Measurements from ENCODE around the gene CSH2. TPM values are rescaled to one million over a fixed set of nuclear protein-coding genes. Genes with fewer than 3 reads are reported as not detected.
"Not testable (repeated sequence)": the region's sequence is repeated elsewhere in the genome, so short reads cannot be mapped to it uniquely, and the experiment has no call there.

The CSH2 gene
- total RNA-seq, 1 donor from 2014 or later = not detected

DNA sequence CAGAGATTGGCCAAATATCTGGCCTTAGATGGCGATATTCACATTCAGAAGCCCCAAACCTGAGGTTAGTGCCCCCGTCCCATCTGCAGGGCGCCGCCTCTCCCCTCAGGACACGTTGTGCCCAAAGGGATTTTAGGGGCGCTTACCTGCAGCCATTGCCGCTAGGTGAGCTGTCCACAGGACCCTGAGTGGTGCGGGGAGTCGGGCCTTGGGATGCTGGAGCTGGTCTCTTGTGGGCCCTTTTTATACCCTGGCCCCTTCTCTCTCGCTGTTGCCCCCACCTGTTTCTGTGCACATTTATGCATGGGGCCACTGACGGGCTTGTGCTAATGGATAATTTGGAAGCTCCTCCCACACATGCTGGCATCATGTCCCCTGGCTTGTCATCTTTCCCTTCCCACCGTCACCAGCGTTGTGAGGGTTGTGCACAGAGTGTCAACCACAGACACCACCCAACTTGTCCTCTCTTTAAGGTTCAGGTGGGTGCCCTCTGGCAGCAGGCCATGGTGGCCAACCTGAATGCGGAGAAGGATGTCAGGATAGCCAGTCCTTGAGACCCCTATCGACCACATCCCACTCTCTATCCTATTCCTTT, 37.7 kb upstream of the CSH2 start, which contains the start of gene CSHL1:
Gene CSHL1, minus strand, starts transcription at position 218 of the 595 bp plus-strand sequence. Its CDS starts 62 bp downstream, at position 156.
- Mint-ChIP-seq H3K36me3 (ENCODE audit: low read depth) (no peaks in the 10 kb centered on the region), H3K4me1 (ENCODE audit: low read depth) (peaks cover 4% of the 10 kb centered on the region), H3K9me3 (no peaks in the 10 kb centered on the region), H3K4me3 (ENCODE audit: low read depth) (no peak within 1 kb of the TSS), H3K27me3 (ENCODE audit: low read depth) (peaks cover 20% of the 10 kb centered on the region), H3K27ac (no peak within 1 kb of the TSS)
- intact Hi-C loops (cut with micrococcal nuclease) = no loop called here
- DNase-seq (ENCODE audit: low spot score) = no peak

- H3K4me1 Mint-ChIP-seq (ENCODE audit: low read depth) = peaks cover 4% of the 10 kb centered on the region
- H3K4me3 Mint-ChIP-seq (ENCODE audit: low read depth) = no peak overlapping the region
- no peaks in the 10 kb centered on the region for H3K9me3 Mint-ChIP-seq
- peaks cover 16% of the 10 kb centered on the region for H3K27me3 Mint-ChIP-seq (ENCODE audit: low read depth)
- no peak overlapping the region for H3K27ac Mint-ChIP-seq
- no peak for DNase-seq (ENCODE audit: low spot score)
- no peaks in the 10 kb centered on the region for H3K36me3 Mint-ChIP-seq (ENCODE audit: low read depth)
- intact Hi-C loops (cut with micrococcal nuclease) = no loop called here
Observed at GRCh38 chr17:63910096-63910495, 36.6 kb upstream of the CSH2 start.

DNA sequence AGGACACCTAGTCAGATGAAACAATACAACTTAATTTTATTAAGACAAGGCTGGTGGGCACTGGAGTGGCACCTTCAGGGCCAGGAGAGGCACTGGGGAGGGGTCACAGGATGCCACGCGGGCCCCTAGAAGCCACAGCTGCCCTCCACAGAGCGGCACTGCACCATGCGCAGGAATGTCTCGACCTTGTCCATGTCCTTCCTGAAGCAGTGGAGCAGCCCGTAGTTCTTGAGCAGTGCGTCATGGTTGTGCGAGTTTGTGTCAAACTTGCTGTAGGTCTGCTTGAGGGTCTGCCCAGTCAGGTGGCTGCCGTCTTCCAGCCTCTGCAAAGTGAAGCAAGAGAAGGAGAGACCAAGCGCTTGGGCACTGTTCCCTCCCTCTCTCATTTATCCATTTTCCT, 36.1 kb upstream of the CSH2 start:
- H3K9me3 Mint-ChIP-seq; H3K36me3 Mint-ChIP-seq (ENCODE audit: low read depth); DNase-seq (ENCODE audit: low spot score); intact Hi-C loops (cut with micrococcal nuclease); H3K4me3 Mint-ChIP-seq (ENCODE audit: low read depth); H3K4me1 Mint-ChIP-seq (ENCODE audit: low read depth); H3K27ac Mint-ChIP-seq: not testable (repeated sequence)
- peaks cover 16% of the 10 kb centered on the region for H3K27me3 Mint-ChIP-seq (ENCODE audit: low read depth)

DNA sequence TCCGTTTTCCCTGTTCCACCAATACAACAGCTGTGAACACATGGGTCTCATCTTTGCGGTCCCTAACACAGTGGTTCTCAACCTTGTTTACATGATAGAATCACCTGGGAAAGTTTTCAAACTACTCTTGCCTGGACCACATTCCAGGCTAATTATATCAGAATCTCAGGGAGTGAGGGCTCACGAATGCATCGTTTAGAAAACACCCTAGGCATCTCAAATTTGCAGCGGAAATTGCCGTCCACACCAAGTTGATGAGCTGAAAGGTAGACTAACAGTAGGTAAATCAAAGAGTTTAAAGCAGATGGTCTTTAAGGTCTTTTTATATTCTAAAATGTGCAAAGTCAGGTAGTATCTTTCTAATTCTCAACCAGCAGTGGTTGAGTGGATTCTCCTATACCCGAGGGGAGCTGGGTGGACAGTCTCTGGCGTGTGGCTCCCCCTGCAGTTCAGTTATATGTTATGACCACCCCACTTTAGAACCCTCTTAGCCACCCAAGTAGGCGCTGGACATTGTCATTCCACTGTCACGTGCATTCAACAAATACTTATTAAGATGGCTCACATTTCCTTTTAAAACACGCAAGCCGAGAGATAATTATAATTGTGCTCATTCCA, 33.8 kb upstream of the CSH2 start:
- peaks cover 18% of the 10 kb centered on the region for H3K27me3 Mint-ChIP-seq (ENCODE audit: low read depth)
- DNase-seq (ENCODE audit: low spot score); intact Hi-C loops (cut with micrococcal nuclease); H3K27ac Mint-ChIP-seq; H3K9me3 Mint-ChIP-seq; H3K4me1 Mint-ChIP-seq (ENCODE audit: low read depth); H3K4me3 Mint-ChIP-seq (ENCODE audit: low read depth); H3K36me3 Mint-ChIP-seq (ENCODE audit: low read depth): not testable (repeated sequence)

- H3K27ac Mint-ChIP-seq; H3K9me3 Mint-ChIP-seq; H3K36me3 Mint-ChIP-seq (ENCODE audit: low read depth); H3K4me1 Mint-ChIP-seq (ENCODE audit: low read depth); H3K4me3 Mint-ChIP-seq (ENCODE audit: low read depth); intact Hi-C loops (cut with micrococcal nuclease); DNase-seq (ENCODE audit: low spot score): not testable (repeated sequence)
- H3K27me3 Mint-ChIP-seq (ENCODE audit: low read depth) = peaks cover 21% of the 10 kb centered on the region
Observed at GRCh38 chr17:63904796-63905195, 31.3 kb upstream of the CSH2 start.

GRCh38 chr17:63903787-63904201, 30.3 kb upstream of the CSH2 start:
- H3K4me1 Mint-ChIP-seq (ENCODE audit: low read depth) = peaks cover 10% of the 10 kb centered on the region
- peaks cover 14% of the 10 kb centered on the region for H3K27me3 Mint-ChIP-seq (ENCODE audit: low read depth)
- H3K9me3 Mint-ChIP-seq; H3K4me3 Mint-ChIP-seq (ENCODE audit: low read depth); H3K27ac Mint-ChIP-seq; H3K36me3 Mint-ChIP-seq (ENCODE audit: low read depth); DNase-seq (ENCODE audit: low spot score); intact Hi-C loops (cut with micrococcal nuclease): not testable (repeated sequence)

DNA sequence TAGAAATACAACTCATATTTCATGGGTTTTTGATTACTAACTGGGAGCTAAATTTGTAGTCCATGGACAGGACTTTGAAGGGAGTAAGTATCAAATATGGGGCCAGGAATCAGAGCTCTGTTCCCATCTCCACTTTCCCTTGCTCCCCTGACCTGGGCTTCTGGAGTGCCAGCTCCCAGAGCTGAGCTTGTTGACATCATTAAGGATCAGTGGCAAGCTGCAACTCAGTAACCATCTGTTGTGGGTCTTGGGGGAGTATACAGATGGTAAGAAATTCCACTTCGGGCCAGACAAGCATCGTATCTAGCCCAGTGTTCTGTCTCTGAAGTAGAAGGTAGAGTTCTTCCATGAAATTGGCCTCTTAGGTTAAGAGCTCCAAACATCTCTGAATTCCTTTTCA, 28.5 kb upstream of the CSH2 start:
- not testable (repeated sequence) for DNase-seq (ENCODE audit: low spot score); H3K9me3 Mint-ChIP-seq

GRCh38 chr17:63898899-63899798, 25.7 kb upstream of the CSH2 start:
- H3K27ac Mint-ChIP-seq; H3K4me3 Mint-ChIP-seq (ENCODE audit: low read depth); H3K36me3 Mint-ChIP-seq (ENCODE audit: low read depth); DNase-seq (ENCODE audit: low spot score); H3K27me3 Mint-ChIP-seq (ENCODE audit: low read depth); H3K9me3 Mint-ChIP-seq; intact Hi-C loops (cut with micrococcal nuclease): not testable (repeated sequence)
- H3K4me1 Mint-ChIP-seq (ENCODE audit: low read depth) = peaks cover 10% of the 10 kb centered on the region

More for the DNA sequence above, 28.5 kb upstream of the CSH2 start:
- H3K27ac Mint-ChIP-seq; H3K36me3 Mint-ChIP-seq (ENCODE audit: low read depth); H3K27me3 Mint-ChIP-seq (ENCODE audit: low read depth); H3K4me3 Mint-ChIP-seq (ENCODE audit: low read depth); intact Hi-C loops (cut with micrococcal nuclease): not testable (repeated sequence)
- H3K4me1 Mint-ChIP-seq (ENCODE audit: low read depth) = peaks cover 10% of the 10 kb centered on the region

- H3K36me3 Mint-ChIP-seq (ENCODE audit: low read depth); intact Hi-C loops (cut with micrococcal nuclease); H3K9me3 Mint-ChIP-seq; DNase-seq (ENCODE audit: low spot score); H3K27ac Mint-ChIP-seq; H3K4me3 Mint-ChIP-seq (ENCODE audit: low read depth); H3K4me1 Mint-ChIP-seq (ENCODE audit: low read depth): not testable (repeated sequence)
- H3K27me3 Mint-ChIP-seq (ENCODE audit: low read depth) = peaks cover 21% of the 10 kb centered on the region
Observed at GRCh38 chr17:63896524-63897354, 23.3 kb upstream of the CSH2 start, which contains the start of gene CSH1. TSS of gene CSH1 (minus strand) at chr17:63896574. CDS start at chr17:63896511, 63 bp downstream.

GRCh38 chr17:63894821-63895220, 21.3 kb upstream of the CSH2 start:
- intact Hi-C loops (cut with micrococcal nuclease); H3K27ac Mint-ChIP-seq; DNase-seq (ENCODE audit: low spot score); H3K4me1 Mint-ChIP-seq (ENCODE audit: low read depth); H3K36me3 Mint-ChIP-seq (ENCODE audit: low read depth); H3K9me3 Mint-ChIP-seq; H3K4me3 Mint-ChIP-seq (ENCODE audit: low read depth): not testable (repeated sequence)
- peaks cover 23% of the 10 kb centered on the region for H3K27me3 Mint-ChIP-seq (ENCODE audit: low read depth)

DNA sequence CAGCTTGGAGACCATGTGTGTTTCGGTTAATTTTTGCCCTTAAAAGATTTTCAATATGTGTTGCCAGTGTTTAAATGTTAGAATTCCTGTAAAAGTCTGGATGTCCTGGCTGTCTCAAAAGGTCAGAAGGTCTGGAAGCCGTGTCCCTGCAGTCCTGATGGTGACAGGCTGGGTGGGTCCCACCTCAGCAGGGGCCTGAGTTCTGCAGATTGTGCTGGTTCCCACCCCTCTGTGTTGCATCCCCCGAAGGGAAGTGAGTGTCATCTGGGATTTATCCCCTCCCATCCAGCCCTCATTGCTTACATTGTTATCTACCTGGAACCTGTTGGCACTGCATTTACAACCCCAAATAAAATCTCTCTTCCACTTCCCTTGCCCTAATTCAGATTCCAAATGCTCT, 20.5 kb upstream of the CSH2 start:
- DNase-seq (ENCODE audit: low spot score); H3K4me1 Mint-ChIP-seq (ENCODE audit: low read depth); H3K4me3 Mint-ChIP-seq (ENCODE audit: low read depth); H3K27ac Mint-ChIP-seq; H3K9me3 Mint-ChIP-seq; H3K36me3 Mint-ChIP-seq (ENCODE audit: low read depth); intact Hi-C loops (cut with micrococcal nuclease): not testable (repeated sequence)
- H3K27me3 Mint-ChIP-seq (ENCODE audit: low read depth) = peaks cover 25% of the 10 kb centered on the region

DNA sequence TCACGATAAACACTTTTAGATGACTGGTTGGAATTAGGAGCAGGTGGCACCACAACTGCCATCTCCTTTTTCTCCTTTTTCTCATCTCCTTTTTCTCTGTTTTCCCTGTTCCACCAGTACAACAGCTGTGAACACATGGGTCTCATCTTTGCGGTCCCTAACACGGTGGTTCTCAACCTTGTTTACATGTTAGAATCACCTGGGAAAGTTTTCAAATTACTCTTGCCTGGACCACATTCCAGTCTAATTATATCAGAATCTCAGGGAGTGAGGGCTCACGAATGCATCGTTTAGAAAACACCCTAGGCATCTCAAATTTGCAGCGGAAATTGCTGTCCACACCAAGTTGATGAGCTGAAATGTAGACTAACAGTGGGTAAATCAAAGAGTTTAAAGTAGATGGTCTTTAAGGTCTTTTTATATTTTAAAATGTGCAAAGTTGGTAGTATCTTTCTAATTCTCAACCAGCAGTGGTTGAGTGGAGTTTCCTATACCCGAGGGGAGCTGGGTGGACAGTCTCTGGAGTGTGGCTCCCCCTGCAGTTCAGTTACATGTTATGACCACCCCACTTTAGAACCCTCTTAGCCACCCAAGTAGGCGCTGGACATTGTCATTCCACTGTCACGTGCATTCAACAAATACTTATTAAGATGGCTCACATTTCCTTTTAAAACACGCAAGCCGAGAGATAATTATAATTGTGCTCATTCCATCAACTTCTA, 19.0 kb upstream of the CSH2 start:
- H3K36me3 Mint-ChIP-seq (ENCODE audit: low read depth); H3K4me3 Mint-ChIP-seq (ENCODE audit: low read depth); intact Hi-C loops (cut with micrococcal nuclease); DNase-seq (ENCODE audit: low spot score); H3K9me3 Mint-ChIP-seq; H3K4me1 Mint-ChIP-seq (ENCODE audit: low read depth); H3K27ac Mint-ChIP-seq: not testable (repeated sequence)
- H3K27me3 Mint-ChIP-seq (ENCODE audit: low read depth) = peaks cover 29% of the 10 kb centered on the region
